ENCODE data around the gene DNTT. TPM values are rescaled to one million over a fixed set of nuclear protein-coding genes. Genes with fewer than 3 reads are reported as not detected.

DNTT gene
- total RNA-seq, 1 donor from 2014 or later, result not detected

GRCh38 chr10:96322275-96322674 is 18.0 kb downstream of the DNTT start:
- Mint-ChIP-seq H3K27me3 (ENCODE audit: unreplicated experiment) (no peaks in the 10 kb centered on the region), H3K4me1 (ENCODE audit: unreplicated experiment) (peaks cover 6% of the 10 kb centered on the region), H3K36me3 (ENCODE audit: low read depth, unreplicated experiment) (no peaks in the 10 kb centered on the region), H3K9me3 (ENCODE audit: unreplicated experiment) (no peaks in the 10 kb centered on the region), H3K27ac (ENCODE audit: unreplicated experiment) (no peak overlapping the region), H3K4me3 (ENCODE audit: unreplicated experiment) (no peak overlapping the region)
- no peak for DNase-seq (ENCODE audit: low spot score)
- TF ChIP-seq CTCF (IDR thresholded peaks at IDR 0.05; ENCODE audit: unreplicated experiment), result no peak

GRCh38 chr10:96324447-96324846 is 20.2 kb downstream of the DNTT start:
- H3K4me3 Mint-ChIP-seq (ENCODE audit: unreplicated experiment), result no peak overlapping the region
- H3K36me3 Mint-ChIP-seq (ENCODE audit: low read depth, unreplicated experiment), result no peaks in the 10 kb centered on the region
- H3K4me1 Mint-ChIP-seq (ENCODE audit: unreplicated experiment), result peaks cover 6% of the 10 kb centered on the region
- H3K27ac Mint-ChIP-seq (ENCODE audit: unreplicated experiment), result no peak overlapping the region
- no peaks in the 10 kb centered on the region for H3K9me3 Mint-ChIP-seq (ENCODE audit: unreplicated experiment)
- DNase-seq (ENCODE audit: low spot score), result no peak
- no peak for TF ChIP-seq CTCF (IDR thresholded peaks at IDR 0.05; ENCODE audit: unreplicated experiment)
- H3K27me3 Mint-ChIP-seq (ENCODE audit: unreplicated experiment), result no peaks in the 10 kb centered on the region

GRCh38 chr10:96325719-96326373 is 21.6 kb downstream of the DNTT start:
- Mint-ChIP-seq H3K4me3 (ENCODE audit: unreplicated experiment) (no peak overlapping the region), H3K9me3 (ENCODE audit: unreplicated experiment) (no peaks in the 10 kb centered on the region), H3K27me3 (ENCODE audit: unreplicated experiment) (no peaks in the 10 kb centered on the region), H3K4me1 (ENCODE audit: unreplicated experiment) (no peaks in the 10 kb centered on the region), H3K27ac (ENCODE audit: unreplicated experiment) (no peak overlapping the region), H3K36me3 (ENCODE audit: low read depth, unreplicated experiment) (no peaks in the 10 kb centered on the region)
- no peak for DNase-seq (ENCODE audit: low spot score)
- no peak for TF ChIP-seq CTCF (IDR thresholded peaks at IDR 0.05; ENCODE audit: unreplicated experiment)

GRCh38 chr10:96327462-96327861 is 23.2 kb downstream of the DNTT start:
- H3K36me3 Mint-ChIP-seq (ENCODE audit: low read depth, unreplicated experiment), result no peaks in the 10 kb centered on the region
- no peaks in the 10 kb centered on the region for H3K4me1 Mint-ChIP-seq (ENCODE audit: unreplicated experiment)
- no peak for DNase-seq (ENCODE audit: low spot score)
- TF ChIP-seq CTCF (IDR thresholded peaks at IDR 0.05; ENCODE audit: unreplicated experiment), result no peak
- H3K27ac Mint-ChIP-seq (ENCODE audit: unreplicated experiment), result no peak overlapping the region
- H3K27me3 Mint-ChIP-seq (ENCODE audit: unreplicated experiment), result no peaks in the 10 kb centered on the region
- H3K9me3 Mint-ChIP-seq (ENCODE audit: unreplicated experiment), result no peaks in the 10 kb centered on the region
- no peak overlapping the region for H3K4me3 Mint-ChIP-seq (ENCODE audit: unreplicated experiment)

- Mint-ChIP-seq H3K27ac (ENCODE audit: unreplicated experiment) (no peak overlapping the region), H3K27me3 (ENCODE audit: unreplicated experiment) (no peaks in the 10 kb centered on the region), H3K36me3 (ENCODE audit: low read depth, unreplicated experiment) (no peaks in the 10 kb centered on the region), H3K9me3 (ENCODE audit: unreplicated experiment) (no peaks in the 10 kb centered on the region), H3K4me3 (ENCODE audit: unreplicated experiment) (no peak overlapping the region), H3K4me1 (ENCODE audit: unreplicated experiment) (peaks cover 2% of the 10 kb centered on the region)
- DNase-seq (ENCODE audit: low spot score), result no peak
- TF ChIP-seq CTCF (IDR thresholded peaks at IDR 0.05; ENCODE audit: unreplicated experiment), result no peak
Measured at GRCh38 chr10:96333101-96333500, 28.9 kb downstream of the DNTT start.

Data from endothelial cell (in vitro differentiated cells).